Prostate gland (tissue), 2 donors: ENCODE results near the gene NRF1. TPM values are rescaled to one million over a fixed set of nuclear protein-coding genes. Genes with fewer than 3 reads are reported as not detected.

Experiments
- DNase-seq: peaks from one replicate; pipeline ENCODE4 v3.0.0-alpha.2; 2019; ENCODE audit warnings: low spot score
- H3K27ac ChIP-seq, 2 donors: fragments of 200-600 bp; sonication (generic); 2 replicates each; pipeline ENCODE4 v1.5.1; 2017 to 2019
- H3K27me3 ChIP-seq: fragments of 200-600 bp; sonication (generic); replicated peaks from 2 replicates; pipeline ENCODE4 v1.5.1; 2019; ENCODE audit not compliant: insufficient read depth
- H3K36me3 ChIP-seq, 2 donors: fragments of 200-600 bp; sonication (generic); 1 replicate in 1 of 2; 2 replicates in 1 of 2; pipeline versions ENCODE4 v1.5.1 to v1.8.1; 2017 to 2019
- H3K4me1 ChIP-seq: fragments of 200-600 bp; sonication (generic); replicated peaks from 2 replicates; pipeline ENCODE4 v1.5.1; 2019
- H3K4me3 ChIP-seq, 2 donors: fragments of 200-600 bp; sonication (generic); 2 replicates each; pipeline ENCODE4 v1.5.1; 2017 to 2019
- H3K9me3 ChIP-seq: fragments of 200-600 bp; sonication (generic); 2 replicates; pipeline ENCODE4 v1.5.1; 2017
- CTCF ChIP-seq, 4 experiments: fragments of 200-600 bp in 2 of 4; fragments of 450-650 bp in 2 of 4; sonication (generic) in 2 of 4; IDR thresholded peaks; 1 replicate in 3 of 4; 2 replicates in 1 of 4; pipeline ENCODE4 v1.5.1; 2016 to 2019; ENCODE audit warnings: antibody characterized with exemption in 4 of 4, mild to moderate bottlenecking in 2 of 4, moderate library complexity in 2 of 4
- POLR2A ChIP-seq: fragments of 450-650 bp; IDR thresholded peaks from one replicate; pipeline ENCODE4 v1.6.1; 2016; ENCODE audit warnings: antibody characterized with exemption, mild to moderate bottlenecking
- POLR2AphosphoS5 ChIP-seq: sonication (generic); formaldehyde crosslinking; IDR thresholded peaks from one replicate; pipeline ENCODE4 v1.6.1; 2017; ENCODE audit warnings: antibody characterized with exemption
- WGBS: methylation state at CpG from one replicate; pipeline ENCODE4 v1.1.5; 2018; 5-methylcytosine and 5-hydroxymethylcytosine counted together
- intact Hi-C: fragments of 100-400 bp; cut with DNase I; formaldehyde crosslinking; loops from one replicate; pipeline ENCODE4 v1.14.2; 2022
- total RNA-seq, 2 donors: library from RNA; depleted of rRNA; stranded (reverse); fragments of >200 nt; gene quantifications; one replicate each; pipeline ENCODE4 v1.1.0, GENCODE V29; 2016

The NRF1 gene
- total RNA-seq, 2 donors from 2014 or later = 22.3 to 27.0 TPM

GRCh38 chr7:129782818-129783583, 171.5 kb downstream of the NRF1 start:
- intact Hi-C loops = no loop called here

GRCh38 chr7:129783584-129783919, 172.0 kb downstream of the NRF1 start:
- intact Hi-C loops = no loop called here
- Histone ChIP-seq H3K27ac (no peak overlapping the region), H3K4me1 (peaks cover 15% of the 10 kb centered on the region), H3K4me3 (no peak overlapping the region), H3K36me3 (no peaks in the 10 kb centered on the region), H3K9me3 (no peaks in the 10 kb centered on the region), H3K27me3 (peaks cover 29% of the 10 kb centered on the region)
- TF ChIP-seq POLR2AphosphoS5 = no peak
- no peak for TF ChIP-seq CTCF (IDR thresholded peaks at IDR 0.05)
- TF ChIP-seq POLR2A = no peak
- no peak for DNase-seq
- 20% methylated on average over 10 of the region's 10 CpGs for WGBS

More at GRCh38 chr7:129782818-129783583, 171.5 kb downstream of the NRF1 start:
- TF ChIP-seq CTCF (IDR thresholded peaks at IDR 0.05) = no peak
- no peak for TF ChIP-seq POLR2A
- no peak for TF ChIP-seq POLR2AphosphoS5
- Histone ChIP-seq H3K9me3 (no peaks in the 10 kb centered on the region), H3K36me3 (no peaks in the 10 kb centered on the region), H3K27me3 (peaks cover 29% of the 10 kb centered on the region), H3K4me3 (no peak overlapping the region), H3K27ac (no peak overlapping the region), H3K4me1 (peaks cover 16% of the 10 kb centered on the region)
- 14% methylated on average over 42 of the region's 42 CpGs for WGBS
- no peak for DNase-seq

- H3K4me1 ChIP-seq = peaks cover 9% of the 10 kb centered on the region
- WGBS = 21% methylated on average over 25 of the region's 25 CpGs
Observed at GRCh38 chr7:129784437-129784782, 172.9 kb downstream of the NRF1 start.

GRCh38 chr7:129784783-129785684, 173.5 kb downstream of the NRF1 start:
- no peak for TF ChIP-seq POLR2AphosphoS5
- no peak for TF ChIP-seq CTCF (IDR thresholded peaks at IDR 0.05)
- no peak for TF ChIP-seq POLR2A
- no peak for DNase-seq
- no peaks in the 10 kb centered on the region for H3K36me3 ChIP-seq
- no peak overlapping the region for H3K4me3 ChIP-seq
- intact Hi-C loops = no loop called here
- no peak overlapping the region for H3K27ac ChIP-seq
- peaks cover 9% of the 10 kb centered on the region for H3K4me1 ChIP-seq
- peaks cover 29% of the 10 kb centered on the region for H3K27me3 ChIP-seq
- WGBS = 10% methylated on average over 32 of the region's 37 CpGs
- no peaks in the 10 kb centered on the region for H3K9me3 ChIP-seq

More at GRCh38 chr7:129784437-129784782, 172.9 kb downstream of the NRF1 start:
- Histone ChIP-seq H3K27ac (no peak overlapping the region), H3K9me3 (no peaks in the 10 kb centered on the region), H3K4me3 (no peak overlapping the region), H3K27me3 (peaks cover 29% of the 10 kb centered on the region), H3K36me3 (no peaks in the 10 kb centered on the region)
- DNase-seq = no peak
- TF ChIP-seq POLR2AphosphoS5 = no peak
- intact Hi-C loops = no loop called here

GRCh38 chr7:129785685-129786514, 174.4 kb downstream of the NRF1 start:
- Histone ChIP-seq H3K27ac (no peak overlapping the region), H3K4me3 (no peak overlapping the region), H3K4me1 (peaks cover 9% of the 10 kb centered on the region), H3K27me3 (peaks cover 27% of the 10 kb centered on the region), H3K36me3 (no peaks in the 10 kb centered on the region), H3K9me3 (no peaks in the 10 kb centered on the region)
- intact Hi-C loops = no loop called here
- TF ChIP-seq POLR2A (no peak), CTCF (IDR thresholded peaks at IDR 0.05) (no peak), POLR2AphosphoS5 (no peak)
- 12% methylated on average over 44 of the region's 44 CpGs for WGBS
- DNase-seq = no peak
